HEK293T (cell line): ENCODE results near the gene ACKR2.

Experiments
- BHLHE40 ChIP-seq: fragments of 450-650 bp; IDR thresholded peaks from 2 replicates; pipeline ENCODE4 v1.6.1; 2016; ENCODE audit warnings: mild to moderate bottlenecking, moderate library complexity, borderline replicate concordance
- L3MBTL2 ChIP-seq: fragments of 450-650 bp; conservative IDR thresholded peaks from 2 replicates; pipeline ENCODE4 v1.6.1; 2016; ENCODE audit warnings: mild to moderate bottlenecking
- LEF1 ChIP-seq: fragments of 450-650 bp; IDR thresholded peaks from 2 replicates; pipeline ENCODE4 v1.6.1; 2017; ENCODE audit warnings: mild to moderate bottlenecking, borderline replicate concordance
- TARDBP ChIP-seq: fragments of 450-650 bp; IDR thresholded peaks from 2 replicates; pipeline ENCODE4 v1.6.1; 2016
- TF ChIP-seq, protein P1 (sequence below): fragments of 450-650 bp; IDR thresholded peaks from 2 replicates; pipeline ENCODE4 v1.6.1; 2016

DNA sequence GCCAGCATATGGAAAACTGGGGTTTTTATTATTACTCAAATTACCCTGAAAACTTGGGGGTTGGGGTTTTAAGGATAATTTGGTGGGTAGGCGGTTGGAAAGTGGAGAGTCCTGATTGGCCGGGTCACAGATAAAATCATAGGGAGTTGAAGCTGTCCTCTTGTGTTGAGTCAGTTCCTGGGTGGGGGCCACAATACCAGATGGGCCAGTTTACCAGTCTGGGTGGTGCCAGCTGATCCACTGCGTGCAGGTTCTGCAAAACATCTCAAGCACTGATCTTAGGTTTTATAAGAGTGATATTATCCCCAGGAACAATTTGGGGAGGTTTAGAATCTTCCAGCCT, 91.8 kb downstream of the ACKR2 start:
- TF ChIP-seq, protein P1, sequence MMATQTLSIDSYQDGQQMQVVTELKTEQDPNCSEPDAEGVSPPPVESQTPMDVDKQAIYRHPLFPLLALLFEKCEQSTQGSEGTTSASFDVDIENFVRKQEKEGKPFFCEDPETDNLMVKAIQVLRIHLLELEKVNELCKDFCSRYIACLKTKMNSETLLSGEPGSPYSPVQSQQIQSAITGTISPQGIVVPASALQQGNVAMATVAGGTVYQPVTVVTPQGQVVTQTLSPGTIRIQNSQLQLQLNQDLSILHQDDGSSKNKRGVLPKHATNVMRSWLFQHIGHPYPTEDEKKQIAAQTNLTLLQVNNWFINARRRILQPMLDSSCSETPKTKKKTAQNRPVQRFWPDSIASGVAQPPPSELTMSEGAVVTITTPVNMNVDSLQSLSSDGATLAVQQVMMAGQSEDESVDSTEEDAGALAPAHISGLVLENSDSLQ, result no peak
- TF ChIP-seq L3MBTL2 (no peak), TARDBP (no peak), BHLHE40 (no peak), LEF1 (no peak)
